ENCODE results near the gene CSH2.
"Not testable (repeated sequence)": the region's sequence is repeated elsewhere in the genome, so short reads cannot be mapped to it uniquely, and the experiment has no call there.

DNA sequence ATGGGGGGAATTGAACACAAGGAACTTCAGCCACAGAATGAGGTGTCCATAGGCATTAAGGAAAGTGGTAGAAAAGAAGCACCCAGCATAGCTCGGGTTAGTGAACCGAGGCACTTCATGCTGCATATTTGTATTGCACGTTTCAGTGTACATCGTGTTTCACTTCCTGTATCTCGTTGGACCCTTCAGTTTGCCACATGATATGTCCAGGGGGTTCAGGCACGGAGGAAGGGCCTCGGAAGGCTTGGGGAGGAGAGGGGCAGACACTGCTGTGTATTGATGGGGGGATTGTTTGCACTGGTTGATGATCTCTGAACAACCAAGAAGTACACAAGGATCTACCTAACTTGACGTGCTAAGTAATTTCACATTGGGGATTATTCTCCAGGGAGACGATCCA lies 48.9 kb upstream of the CSH2 start:
- not testable (repeated sequence) for TF ChIP-seq POLR2AphosphoS5, POLR2A (IDR thresholded peaks at IDR 0.05)
- TF ChIP-seq, protein P1, sequence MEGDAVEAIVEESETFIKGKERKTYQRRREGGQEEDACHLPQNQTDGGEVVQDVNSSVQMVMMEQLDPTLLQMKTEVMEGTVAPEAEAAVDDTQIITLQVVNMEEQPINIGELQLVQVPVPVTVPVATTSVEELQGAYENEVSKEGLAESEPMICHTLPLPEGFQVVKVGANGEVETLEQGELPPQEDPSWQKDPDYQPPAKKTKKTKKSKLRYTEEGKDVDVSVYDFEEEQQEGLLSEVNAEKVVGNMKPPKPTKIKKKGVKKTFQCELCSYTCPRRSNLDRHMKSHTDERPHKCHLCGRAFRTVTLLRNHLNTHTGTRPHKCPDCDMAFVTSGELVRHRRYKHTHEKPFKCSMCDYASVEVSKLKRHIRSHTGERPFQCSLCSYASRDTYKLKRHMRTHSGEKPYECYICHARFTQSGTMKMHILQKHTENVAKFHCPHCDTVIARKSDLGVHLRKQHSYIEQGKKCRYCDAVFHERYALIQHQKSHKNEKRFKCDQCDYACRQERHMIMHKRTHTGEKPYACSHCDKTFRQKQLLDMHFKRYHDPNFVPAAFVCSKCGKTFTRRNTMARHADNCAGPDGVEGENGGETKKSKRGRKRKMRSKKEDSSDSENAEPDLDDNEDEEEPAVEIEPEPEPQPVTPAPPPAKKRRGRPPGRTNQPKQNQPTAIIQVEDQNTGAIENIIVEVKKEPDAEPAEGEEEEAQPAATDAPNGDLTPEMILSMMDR (IDR thresholded peaks at IDR 0.05), result not testable (repeated sequence)

Data from prostate gland (tissue), 2 donors.